GM06990 (cell line): ENCODE results near the gene SSR3.

Experiments used
- DNase-seq: peaks from one replicate; pipeline ENCODE4 v3.0.0-alpha.2; 2011; ENCODE audit not compliant: insufficient read length; ENCODE audit errors: extremely low read depth
- H3K27me3 ChIP-seq: replicated peaks from 2 replicates; pipeline ENCODE4 v1.6.0; 2011; ENCODE audit warnings: low read length; ENCODE audit not compliant: control insufficient read depth, insufficient read depth
- H3K36me3 ChIP-seq: 2 replicates; pipeline ENCODE4 v1.5.1; 2011; ENCODE audit warnings: low read length; ENCODE audit not compliant: control insufficient read depth, insufficient read depth
- H3K4me3 ChIP-seq: replicated peaks from 2 replicates; pipeline ENCODE4 v1.5.1; 2011; ENCODE audit warnings: low read depth, mild to moderate bottlenecking, control low read depth, low read length
- CTCF ChIP-seq: IDR thresholded peaks from 2 replicates; pipeline ENCODE4 v1.5.1; 2011; ENCODE audit warnings: low read length, control low read depth, mild to moderate bottlenecking, inconsistent platforms; ENCODE audit not compliant: insufficient read depth, poor library complexity, severe bottlenecking

Gene SSR3

GRCh38 chr3:156587760-156588069, 32.8 kb upstream of the SSR3 start:
- Histone ChIP-seq H3K4me3 (no peak overlapping the region), H3K27me3 (no peaks in the 10 kb centered on the region), H3K36me3 (no peaks in the 10 kb centered on the region)
- DNase-seq, result no peak
- TF ChIP-seq CTCF, result no peak

GRCh38 chr3:156586905-156587759, 32.2 kb upstream of the SSR3 start:
- no peak overlapping the region for H3K4me3 ChIP-seq
- no peak for TF ChIP-seq CTCF
- H3K36me3 ChIP-seq, result no peaks in the 10 kb centered on the region
- DNase-seq, result no peak
- no peaks in the 10 kb centered on the region for H3K27me3 ChIP-seq

GRCh38 chr3:156583469-156583868, 28.6 kb upstream of the SSR3 start:
- DNase-seq, result no peak
- no peak for TF ChIP-seq CTCF
- H3K4me3 ChIP-seq, result no peak overlapping the region
- H3K27me3 ChIP-seq, result no peaks in the 10 kb centered on the region
- no peaks in the 10 kb centered on the region for H3K36me3 ChIP-seq

GRCh38 chr3:156582532-156583183, 27.7 kb upstream of the SSR3 start:
- no peak overlapping the region for H3K4me3 ChIP-seq
- TF ChIP-seq CTCF, result no peak
- no peaks in the 10 kb centered on the region for H3K27me3 ChIP-seq
- no peak for DNase-seq
- no peaks in the 10 kb centered on the region for H3K36me3 ChIP-seq

GRCh38 chr3:156581954-156582353, 27.0 kb upstream of the SSR3 start:
- no peak for TF ChIP-seq CTCF
- H3K4me3 ChIP-seq, result no peak overlapping the region
- no peaks in the 10 kb centered on the region for H3K36me3 ChIP-seq
- no peak for DNase-seq
- H3K27me3 ChIP-seq, result no peaks in the 10 kb centered on the region
